Heart left ventricle (tissue), 16 donors: ENCODE results near the gene OR51B4. TPM values are rescaled to one million over a fixed set of nuclear protein-coding genes. Genes with fewer than 3 reads are reported as not detected.

Experiments
- ATAC-seq, 4 donors: fragments of 200-7000 bp; cut with Tn5 transposase; one replicate each; pipeline ENCODE4 v1.9.1; 2020 to 2022; ENCODE audit warnings: moderate library complexity in 4 of 4, mild to moderate bottlenecking in 3 of 4, moderate number of reproducible peaks in 1 of 4
- DNase-seq, 5 donors: peaks; one replicate each; pipeline ENCODE4 v3.0.0-alpha.2; 2020
- H3K27ac ChIP-seq, 12 donors: fragments of 200-600 bp; sonication (generic) in 4 of 12; one replicate each; pipeline versions ENCODE4 v1.5.0 to v1.8.0; 2016 to 2022; ENCODE audit warnings: mild to moderate bottlenecking in 2 of 12
- H3K27me3 ChIP-seq, 9 donors: fragments of 200-600 bp; sonication (generic) in 2 of 9; one replicate each; pipeline versions ENCODE4 v1.5.1 to v1.8.0; 2016 to 2022; ENCODE audit warnings: mild to moderate bottlenecking in 3 of 9
- H3K36me3 ChIP-seq, 9 donors: fragments of 200-600 bp; sonication (generic) in 2 of 9; one replicate each; pipeline versions ENCODE4 v1.5.0 to v1.8.0; 2018 to 2022; ENCODE audit warnings: mild to moderate bottlenecking in 2 of 9
- H3K4me1 ChIP-seq, 12 donors: fragments of 200-600 bp; sonication (generic) in 4 of 12; one replicate each; pipeline versions ENCODE4 v1.5.0 to v1.8.0; 2016 to 2022; ENCODE audit warnings: mild to moderate bottlenecking in 3 of 12
- H3K4me3 ChIP-seq, 12 donors: fragments of 200-600 bp; sonication (generic) in 4 of 12; one replicate each; pipeline versions ENCODE4 v1.5.0 to v1.8.0; 2017 to 2022; ENCODE audit warnings: mild to moderate bottlenecking in 9 of 12, moderate library complexity in 4 of 12
- H3K9me3 ChIP-seq, 12 donors: fragments of 200-600 bp; sonication (generic) in 4 of 12; one replicate each; pipeline versions ENCODE4 v1.5.0 to v1.8.0; 2016 to 2022; ENCODE audit warnings: mild to moderate bottlenecking in 1 of 12
- POLR2A ChIP-seq, 2 donors: fragments of 450-650 bp; IDR thresholded peaks; one replicate each; pipeline ENCODE4 v1.6.1; 2017; ENCODE audit warnings: antibody characterized with exemption in 2 of 2, mild to moderate bottlenecking in 2 of 2, moderate library complexity in 2 of 2
- WGBS, 4 donors: extraction: QIAGEN DNeasy Blood & Tissue Kit in 2 of 4; methylation state at CpG; one replicate each; pipeline versions ENCODE4 v1.1.5 to v1.1.7; 2013 to 2018; 5-methylcytosine and 5-hydroxymethylcytosine counted together
- intact Hi-C, 10 donors: fragments of 100-400 bp; cut with DNase I; formaldehyde crosslinking; loops; one replicate each; pipeline versions ENCODE4 v1.11.1 to v1.14.2; 2022
- polyA plus RNA-seq, 2 donors: library from polyadenylated mRNA; stranded (reverse); fragments of 200-250 nt; gene quantifications; one replicate each; pipeline ENCODE4 v1.2.3, GENCODE V29; 2013
- total RNA-seq, 9 donors: library from RNA; depleted of rRNA in 2 of 9; stranded (reverse); fragments of >200 nt in 2 of 9; fragmentation: NEBNext Ultra II Directional in 3 of 9; extraction: Animal tissue kit (Norgen Biotek cat#: 25700) in 3 of 9; gene quantifications; one replicate each; pipeline versions ENCODE4 v1.1.0 to v1.2.4, GENCODE V29; 2016 to 2023
- TF ChIP-seq, protein P1 (sequence below), 12 donors: fragments of 200-600 bp; sonication (generic) in 4 of 12; IDR thresholded peaks; one replicate each; pipeline versions ENCODE4 v1.5.0 to v1.8.0; 2018 to 2022; ENCODE audit warnings: antibody characterized with exemption in 12 of 12, mild to moderate bottlenecking in 5 of 12
- donor health status: ischemic (EF 13 %, LVEDD 7.1; RV severe dilation, severe dysfunction).
- donor health status: healthy with polysubstance abuse.
- donor health status: DM: no; HTN: yes; CAD: no.
- donor health status: DM: no; HTN: no; CAD: no.
- donor health status: ischemic (EF 25% LVEDD 6.9; RV normal size, moderate dysfunction).
- donor health status: ischemic (EF 25% LVEDD 5.7; RV mildly dilated, moderate dysfunction).
- donor health status: healthy.
- donor health status: DM: yes; HTN: yes; CAD: no.
- donor health status: ischemic (EF 35%, LVEDD 5.7; RV mildly dilated, moderate dysfunction).
- donor health status: nonischemic (EF 11% LVEDD 7.7; RV severe dilation, severe dysfunction).
- donor health status: DM: yes; HTN: yes; CAD: no.
- donor health status: PGD.
- donor health status: ischemic (EF 29% LVEDD 5.4; RV normal size, mild dysfunction).
- donor health status: nonischemic (EF 23%, LVEDD 6.1; RV moderate dilation, normal function).

Gene OR51B4
- total and polyA plus RNA-seq, 11 donors, result not detected

GRCh38 chr11:5276697-5277096, 25.0 kb downstream of the OR51B4 start:
- no peak for ATAC-seq

DNA sequence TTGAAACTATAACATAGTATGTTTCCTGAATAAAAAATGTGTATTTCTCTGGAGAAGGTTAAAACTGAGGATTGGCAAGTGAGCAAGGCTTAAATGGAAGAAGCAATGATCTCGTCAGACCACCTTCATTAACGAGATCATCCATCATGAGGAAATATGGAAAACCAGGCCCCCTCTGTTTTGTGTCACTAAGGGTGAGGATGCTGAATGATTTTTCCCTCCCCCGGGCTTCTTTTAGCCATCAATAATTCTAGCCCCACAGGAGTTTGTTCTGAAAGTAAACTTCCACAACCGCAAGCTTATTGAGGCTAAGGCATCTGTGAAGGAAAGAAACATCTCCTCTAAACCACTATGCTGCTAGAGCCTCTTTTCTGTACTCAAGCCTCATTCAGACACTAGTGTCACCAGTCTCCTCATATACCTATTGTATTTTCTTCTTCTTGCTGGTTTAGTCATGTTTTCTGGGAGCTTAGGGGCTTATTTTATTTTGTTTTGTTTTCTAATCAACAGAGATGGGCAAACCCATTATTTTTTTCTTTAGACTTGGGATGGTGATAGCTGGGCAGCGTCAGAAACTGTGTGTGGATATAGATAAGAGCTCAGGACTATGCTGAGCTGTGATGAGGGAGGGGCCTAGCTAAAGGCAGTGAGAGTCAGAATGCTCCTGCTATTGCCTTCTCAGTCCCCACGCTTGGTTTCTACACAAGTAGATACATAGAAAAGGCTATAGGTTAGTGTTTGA, 26.2 kb downstream of the OR51B4 start:
- intact Hi-C loops, result no loop called here
- Histone ChIP-seq H3K36me3 (no peaks in the 10 kb centered on the region), H3K4me3 (no peak overlapping the region), H3K27ac (no peak overlapping the region), H3K27me3 (no peaks in the 10 kb centered on the region), H3K9me3 (no peaks in the 10 kb centered on the region), H3K4me1 (peaks cover 0 to under 1% (median 0%) of the 10 kb centered on the region in 12 donors)
- ATAC-seq (no peak), DNase-seq (no peak)
- TF ChIP-seq, protein P1, sequence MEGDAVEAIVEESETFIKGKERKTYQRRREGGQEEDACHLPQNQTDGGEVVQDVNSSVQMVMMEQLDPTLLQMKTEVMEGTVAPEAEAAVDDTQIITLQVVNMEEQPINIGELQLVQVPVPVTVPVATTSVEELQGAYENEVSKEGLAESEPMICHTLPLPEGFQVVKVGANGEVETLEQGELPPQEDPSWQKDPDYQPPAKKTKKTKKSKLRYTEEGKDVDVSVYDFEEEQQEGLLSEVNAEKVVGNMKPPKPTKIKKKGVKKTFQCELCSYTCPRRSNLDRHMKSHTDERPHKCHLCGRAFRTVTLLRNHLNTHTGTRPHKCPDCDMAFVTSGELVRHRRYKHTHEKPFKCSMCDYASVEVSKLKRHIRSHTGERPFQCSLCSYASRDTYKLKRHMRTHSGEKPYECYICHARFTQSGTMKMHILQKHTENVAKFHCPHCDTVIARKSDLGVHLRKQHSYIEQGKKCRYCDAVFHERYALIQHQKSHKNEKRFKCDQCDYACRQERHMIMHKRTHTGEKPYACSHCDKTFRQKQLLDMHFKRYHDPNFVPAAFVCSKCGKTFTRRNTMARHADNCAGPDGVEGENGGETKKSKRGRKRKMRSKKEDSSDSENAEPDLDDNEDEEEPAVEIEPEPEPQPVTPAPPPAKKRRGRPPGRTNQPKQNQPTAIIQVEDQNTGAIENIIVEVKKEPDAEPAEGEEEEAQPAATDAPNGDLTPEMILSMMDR (IDR thresholded peaks at IDR 0.05), result no peak
- no peak for TF ChIP-seq POLR2A (IDR thresholded peaks at IDR 0.05)
- 49 to 55% (median 53%) methylated on average over 6 of the region's 6 CpGs for WGBS, 4 donors

More at GRCh38 chr11:5276697-5277096, 25.0 kb downstream of the OR51B4 start:
- Histone ChIP-seq H3K9me3 (no peaks in the 10 kb centered on the region), H3K4me1 (peaks cover 0 to 5% (median 0%) of the 10 kb centered on the region in 12 donors), H3K27ac (no peak overlapping the region), H3K27me3 (no peaks in the 10 kb centered on the region), H3K36me3 (no peaks in the 10 kb centered on the region), H3K4me3 (no peak overlapping the region)
- TF ChIP-seq, protein P1 (IDR thresholded peaks at IDR 0.05), result no peak
- TF ChIP-seq POLR2A (IDR thresholded peaks at IDR 0.05), result no peak
- 73 to 83% (median 80%) methylated on average over 2 of the region's 2 CpGs for WGBS, 4 donors
- intact Hi-C loops, result no loop called here
- DNase-seq, result no peak

DNA sequence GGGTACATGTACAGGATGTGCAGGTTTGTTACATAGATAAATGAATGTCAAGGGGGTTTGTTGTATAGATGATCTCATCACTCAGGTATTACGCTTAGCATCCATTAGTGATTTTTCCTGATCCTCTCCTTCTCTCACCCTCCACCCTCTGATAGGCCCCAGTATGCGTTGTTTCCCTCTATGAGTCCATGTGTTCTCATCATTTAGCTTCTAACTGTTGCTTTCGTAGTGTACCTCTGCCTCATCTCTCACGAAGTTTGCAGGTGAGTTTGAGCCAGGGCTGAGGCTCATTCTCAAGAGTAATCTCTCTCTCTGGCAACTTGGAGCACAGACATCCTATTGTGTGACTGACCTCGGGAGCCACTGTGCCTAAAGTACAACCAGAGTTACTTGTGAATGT, 27.4 kb downstream of the OR51B4 start:
- Histone ChIP-seq H3K9me3 (no peaks in the 10 kb centered on the region), H3K27me3 (no peaks in the 10 kb centered on the region), H3K27ac (no peak overlapping the region), H3K4me1 (no peaks in the 10 kb centered on the region), H3K4me3 (no peak overlapping the region), H3K36me3 (no peaks in the 10 kb centered on the region)
- intact Hi-C loops, result no loop called here
- DNase-seq, result no peak
- no peak for TF ChIP-seq POLR2A (IDR thresholded peaks at IDR 0.05)
- TF ChIP-seq, protein P1 (IDR thresholded peaks at IDR 0.05), result no peak
- no peak for ATAC-seq
- WGBS, 4 donors, result 56 to 69% (median 64%) methylated on average over 5 of the region's 5 CpGs

- ATAC-seq, result no peak
- Histone ChIP-seq H3K27me3 (no peaks in the 10 kb centered on the region), H3K27ac (no peak overlapping the region), H3K36me3 (no peaks in the 10 kb centered on the region), H3K9me3 (no peaks in the 10 kb centered on the region), H3K4me3 (no peak overlapping the region), H3K4me1 (no peaks in the 10 kb centered on the region)
- WGBS, 4 donors, result 70 to 77% (median 73%) methylated on average over 4 of the region's 4 CpGs
- TF ChIP-seq POLR2A (IDR thresholded peaks at IDR 0.05), result no peak
- TF ChIP-seq, protein P1 (IDR thresholded peaks at IDR 0.05), result no peak
- intact Hi-C loops, result no loop called here
- DNase-seq, result no peak
Measured at GRCh38 chr11:5272395-5273017, 29.2 kb downstream of the OR51B4 start.
